Ascending aorta (tissue), 2 donors: ENCODE results near the gene COPS9. TPM values are rescaled to one million over a fixed set of nuclear protein-coding genes. Genes with fewer than 3 reads are reported as not detected.
A peak's percentile ranks its signal among the peaks of the same experiment; 100 is the strongest.

Experiments
- DNase-seq, 2 donors: peaks; one replicate each; pipeline ENCODE4 v3.0.0-alpha.2; 2019; ENCODE audit warnings: low spot score in 2 of 2
- H3K27ac ChIP-seq, 2 donors: fragments of 200-600 bp; sonication (generic); one replicate each; pipeline ENCODE4 v1.5.1; 2016 to 2017; ENCODE audit warnings: mild to moderate bottlenecking in 1 of 2
- H3K27me3 ChIP-seq: fragments of 200-600 bp; sonication (generic); one replicate; pipeline ENCODE4 v1.5.1; 2017
- H3K36me3 ChIP-seq, 2 donors: fragments of 200-600 bp; sonication (generic); one replicate each; pipeline ENCODE4 v1.5.1; 2016
- H3K4me1 ChIP-seq, 2 donors: fragments of 200-600 bp; sonication (generic); one replicate each; pipeline ENCODE4 v1.5.1; 2016 to 2017; ENCODE audit warnings: mild to moderate bottlenecking in 1 of 2
- H3K4me3 ChIP-seq, 2 donors: fragments of 200-600 bp; sonication (generic); one replicate each; pipeline ENCODE4 v1.5.1; 2016 to 2017; ENCODE audit warnings: mild to moderate bottlenecking in 1 of 2
- H3K9me3 ChIP-seq, 2 donors: fragments of 200-600 bp; sonication (generic); one replicate each; pipeline ENCODE4 v1.5.1; 2016
- intact Hi-C: fragments of 100-400 bp; cut with DNase I; formaldehyde crosslinking; loops from one replicate; pipeline ENCODE4 v1.15.1; 2023
- total RNA-seq: library from RNA; depleted of rRNA; stranded (reverse); fragments of >200 nt; gene quantifications from one replicate; pipeline ENCODE4 v1.1.0, GENCODE V29; 2016
- TF ChIP-seq, protein P1 (sequence below), 3 experiments: fragments of 200-600 bp in 2 of 3; fragments of 450-650 bp in 1 of 3; sonication (generic) in 2 of 3; IDR thresholded peaks; one replicate each; pipeline ENCODE4 v1.5.1; 2016 to 2019; ENCODE audit warnings: antibody characterized with exemption in 3 of 3, mild to moderate bottlenecking in 1 of 3, moderate library complexity in 1 of 3

COPS9 gene
- total RNA-seq, 1 donor from 2014 or later = 4.7 TPM

DNA sequence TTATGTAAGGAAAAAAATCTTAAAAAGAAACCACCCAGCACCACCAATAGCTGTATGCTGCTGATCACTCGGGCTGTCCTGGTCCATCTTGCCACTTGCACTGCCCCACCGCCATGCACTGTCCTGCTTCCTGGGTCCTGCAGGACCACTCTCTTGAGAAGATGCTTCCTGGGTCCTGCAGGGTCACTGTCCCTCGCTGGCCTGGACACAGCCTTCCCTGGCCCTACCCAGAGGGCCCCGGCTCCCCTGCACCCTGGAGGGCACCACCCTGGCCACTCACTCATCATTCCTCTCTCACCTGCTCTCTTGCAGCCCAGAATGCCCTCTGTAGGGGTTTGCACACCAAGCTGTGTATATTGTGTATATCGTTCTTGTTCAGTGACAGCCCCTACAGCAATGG, 6.8 kb upstream of the COPS9 start:
- H3K27ac ChIP-seq = no peak overlapping the region
- no peak for DNase-seq
- no peaks in the 10 kb centered on the region for H3K36me3 ChIP-seq
- TF ChIP-seq, protein P1, sequence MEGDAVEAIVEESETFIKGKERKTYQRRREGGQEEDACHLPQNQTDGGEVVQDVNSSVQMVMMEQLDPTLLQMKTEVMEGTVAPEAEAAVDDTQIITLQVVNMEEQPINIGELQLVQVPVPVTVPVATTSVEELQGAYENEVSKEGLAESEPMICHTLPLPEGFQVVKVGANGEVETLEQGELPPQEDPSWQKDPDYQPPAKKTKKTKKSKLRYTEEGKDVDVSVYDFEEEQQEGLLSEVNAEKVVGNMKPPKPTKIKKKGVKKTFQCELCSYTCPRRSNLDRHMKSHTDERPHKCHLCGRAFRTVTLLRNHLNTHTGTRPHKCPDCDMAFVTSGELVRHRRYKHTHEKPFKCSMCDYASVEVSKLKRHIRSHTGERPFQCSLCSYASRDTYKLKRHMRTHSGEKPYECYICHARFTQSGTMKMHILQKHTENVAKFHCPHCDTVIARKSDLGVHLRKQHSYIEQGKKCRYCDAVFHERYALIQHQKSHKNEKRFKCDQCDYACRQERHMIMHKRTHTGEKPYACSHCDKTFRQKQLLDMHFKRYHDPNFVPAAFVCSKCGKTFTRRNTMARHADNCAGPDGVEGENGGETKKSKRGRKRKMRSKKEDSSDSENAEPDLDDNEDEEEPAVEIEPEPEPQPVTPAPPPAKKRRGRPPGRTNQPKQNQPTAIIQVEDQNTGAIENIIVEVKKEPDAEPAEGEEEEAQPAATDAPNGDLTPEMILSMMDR (IDR thresholded peaks at IDR 0.05) = no peak
- H3K9me3 ChIP-seq = no peaks in the 10 kb centered on the region
- no peaks in the 10 kb centered on the region for H3K27me3 ChIP-seq
- intact Hi-C loops = loop anchor here (1.0 kb wide), 1 partner anchor 82 kb away; no protein-coding TSS in a partner anchor
- H3K4me3 ChIP-seq = no peak overlapping the region
- H3K4me1 ChIP-seq = no peaks in the 10 kb centered on the region

DNA sequence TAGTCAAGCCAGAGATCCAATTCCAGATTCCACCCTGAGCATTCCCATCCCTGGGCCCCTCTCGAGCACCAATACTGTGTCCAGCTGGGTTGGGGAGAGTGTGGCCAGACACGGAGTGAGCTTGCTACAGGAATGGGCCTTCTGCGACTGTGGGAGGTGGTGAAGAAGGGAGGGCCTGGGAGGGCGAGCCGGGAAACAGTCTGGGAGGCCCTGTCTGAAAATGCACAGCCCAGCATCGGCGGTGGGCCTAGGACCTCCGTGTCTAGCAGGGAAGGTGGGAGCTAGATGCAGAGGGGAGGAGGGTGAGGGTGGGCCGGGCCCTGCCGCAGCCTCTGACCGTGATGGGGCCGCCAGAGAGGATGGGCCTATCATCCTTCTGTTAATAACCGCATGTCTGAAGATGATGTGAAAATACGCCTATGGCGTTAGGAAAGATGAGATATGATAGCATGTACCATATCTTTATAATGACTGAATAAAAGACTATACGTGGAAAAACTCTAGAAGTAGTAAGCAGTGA, 6.2 kb upstream of the COPS9 start:
- H3K9me3 ChIP-seq = no peaks in the 10 kb centered on the region
- H3K27me3 ChIP-seq = no peaks in the 10 kb centered on the region
- TF ChIP-seq, protein P1 (IDR thresholded peaks at IDR 0.05) = no peak
- intact Hi-C loops = no loop called here
- no peaks in the 10 kb centered on the region for H3K36me3 ChIP-seq
- no peak overlapping the region for H3K4me3 ChIP-seq
- H3K27ac ChIP-seq = no peak overlapping the region
- DNase-seq = no peak
- H3K4me1 ChIP-seq = no peaks in the 10 kb centered on the region

DNA sequence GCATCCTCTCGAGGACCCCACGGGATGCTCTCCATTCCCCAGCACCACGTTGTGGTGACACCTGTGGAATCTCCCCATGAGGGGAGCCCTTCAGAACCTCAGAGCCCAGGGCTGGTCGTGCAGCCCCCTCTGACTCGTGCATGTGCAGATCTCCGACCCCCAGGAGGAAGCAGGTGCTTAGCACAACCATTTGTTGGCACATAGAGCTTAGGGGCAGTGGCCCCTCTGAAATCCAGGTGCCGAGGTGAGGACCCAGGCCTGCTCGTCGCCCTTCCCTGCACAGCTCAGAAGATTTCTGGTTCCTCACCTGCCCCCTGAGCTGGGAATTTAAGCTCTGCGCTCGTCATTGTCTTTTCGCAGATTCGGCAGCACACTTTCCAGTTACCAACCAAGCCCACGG, 5.6 kb upstream of the COPS9 start:
- no peak for DNase-seq
- intact Hi-C loops = no loop called here
- TF ChIP-seq, protein P1 (IDR thresholded peaks at IDR 0.05) = no peak

DNA sequence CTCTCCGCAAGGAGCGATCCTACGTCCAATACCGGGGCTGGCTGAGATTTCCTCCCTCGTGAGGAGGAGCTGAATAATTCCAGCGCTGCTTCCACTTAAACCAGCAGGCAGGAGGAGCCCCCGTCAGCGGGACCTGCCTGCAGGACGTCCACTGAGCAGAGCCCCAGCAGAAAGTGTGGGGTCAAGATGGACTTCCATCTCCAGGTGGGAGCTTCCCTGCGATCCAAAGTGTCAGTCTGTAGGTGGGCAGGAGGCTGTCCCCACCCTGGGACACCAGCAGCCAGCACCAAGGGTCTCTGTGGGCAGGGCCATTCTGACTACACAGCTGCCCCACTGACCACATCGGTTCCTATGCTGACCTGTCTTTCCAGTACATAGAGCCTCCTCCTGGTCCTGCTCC, 4.8 kb upstream of the COPS9 start:
- Histone ChIP-seq H3K27me3 (no peaks in the 10 kb centered on the region), H3K9me3 (no peaks in the 10 kb centered on the region), H3K36me3 (no peaks in the 10 kb centered on the region), H3K27ac (no peak overlapping the region), H3K4me1 (peaks cover 0 to 3% of the 10 kb centered on the region in 2 donors), H3K4me3 (no peak overlapping the region)
- TF ChIP-seq, protein P1 (IDR thresholded peaks at IDR 0.05) = no peak
- DNase-seq = peak in 1 of 2 donors; percentile 28
- intact Hi-C loops = no loop called here

More for the DNA sequence above, 5.6 kb upstream of the COPS9 start:
- Histone ChIP-seq H3K4me1 (peaks cover 0 to under 1% of the 10 kb centered on the region in 2 donors), H3K4me3 (no peak overlapping the region), H3K9me3 (no peaks in the 10 kb centered on the region), H3K36me3 (no peaks in the 10 kb centered on the region), H3K27me3 (no peaks in the 10 kb centered on the region), H3K27ac (no peak overlapping the region)

DNA sequence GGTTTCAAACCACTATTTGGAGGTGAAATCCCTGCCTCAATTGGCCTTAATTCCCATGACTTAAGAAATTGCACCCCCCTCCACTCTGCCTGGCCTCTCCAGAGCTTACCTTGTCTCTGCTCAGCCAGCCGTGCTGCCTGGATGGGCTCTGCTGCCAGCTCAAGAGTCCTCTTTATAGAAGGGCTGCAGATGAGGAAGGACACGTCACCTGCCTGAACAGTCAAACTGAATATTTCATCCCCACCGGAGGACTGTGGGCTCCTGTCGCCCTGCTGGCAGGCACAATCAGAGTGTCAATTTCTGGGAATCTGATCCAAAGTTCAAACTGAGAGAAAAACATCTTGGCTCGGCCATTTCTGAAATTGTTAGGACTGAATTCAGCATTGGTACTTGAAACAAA, 4.4 kb upstream of the COPS9 start, which contains the start of gene OTOS:
Gene OTOS (minus strand): TSS at position 148 of the 400 bp plus-strand sequence. CDS start 332 bp downstream, outside the sequence.
- no peaks in the 10 kb centered on the region for H3K36me3 ChIP-seq
- H3K27ac ChIP-seq = no peak within 1 kb of the TSS
- H3K4me1 ChIP-seq = peaks cover 0 to 4% of the 10 kb centered on the region in 2 donors
- TF ChIP-seq, protein P1 (IDR thresholded peaks at IDR 0.05) = no peak
- H3K9me3 ChIP-seq = no peaks in the 10 kb centered on the region
- DNase-seq = peak in 1 of 2 donors; percentile 15
- no peak within 1 kb of the TSS for H3K4me3 ChIP-seq
- H3K27me3 ChIP-seq = no peaks in the 10 kb centered on the region
- intact Hi-C loops = no loop called here
